Left renal pelvis (tissue), 4 donors: ENCODE data around the gene PDIA4. TPM values are rescaled to one million over a fixed set of nuclear protein-coding genes. Genes with fewer than 3 reads are reported as not detected.
"Not testable (repeated sequence)": the region's sequence is repeated elsewhere in the genome, so short reads cannot be mapped to it uniquely, and the experiment has no call there.

Experiments used
- DNase-seq, 4 donors: peaks; one replicate each; pipeline ENCODE4 v3.0.0-alpha.2; 2013; ENCODE audit warnings: low read depth in 4 of 4, low spot score in 3 of 4
- polyA plus RNA-seq, 4 donors: library from polyadenylated mRNA; unstranded; fragments of 120-200 nt; gene quantifications; one replicate each; pipeline ENCODE4 v1.2.1, GENCODE V29; 2013; ENCODE audit not compliant: insufficient read length in 4 of 4

The PDIA4 gene
- polyA plus RNA-seq, 4 donors = 136 to 199 (median 184) TPM

- no peak for DNase-seq
Measured at GRCh38 chr7:149036676-149037075, 8.4 kb upstream of the PDIA4 start.

GRCh38 chr7:149031353-149031910 is 3.1 kb upstream of the PDIA4 start:
- DNase-seq = no peak

- DNase-seq = not testable (repeated sequence)
Measured at GRCh38 chr7:149030439-149030838, 2.1 kb upstream of the PDIA4 start.

GRCh38 chr7:149027611-149028345 is 527 bp downstream of the PDIA4 start:
- no peak for DNase-seq

- DNase-seq = no peak
Measured at GRCh38 chr7:149027055-149027454, 1.2 kb downstream of the PDIA4 start.

GRCh38 chr7:149023662-149024061 is 4.6 kb downstream of the PDIA4 start:
- no peak for DNase-seq

GRCh38 chr7:149022756-149023360 is 5.4 kb downstream of the PDIA4 start:
- no peak for DNase-seq

GRCh38 chr7:149021725-149022062 is 6.6 kb downstream of the PDIA4 start:
- no peak for DNase-seq

- DNase-seq = no peak
Measured at GRCh38 chr7:149020483-149020882, 7.8 kb downstream of the PDIA4 start.

- no peak for DNase-seq
Measured at GRCh38 chr7:149016876-149017275, 11.4 kb downstream of the PDIA4 start.

- no peak for DNase-seq
Measured at GRCh38 chr7:149014309-149014708, 14.0 kb downstream of the PDIA4 start.

GRCh38 chr7:149013876-149014275 is 14.4 kb downstream of the PDIA4 start:
- DNase-seq = no peak

GRCh38 chr7:149012730-149013129 is 15.6 kb downstream of the PDIA4 start:
- not testable (repeated sequence) for DNase-seq

GRCh38 chr7:149011491-149011890 is 16.8 kb downstream of the PDIA4 start:
- no peak for DNase-seq

GRCh38 chr7:149010451-149010850 is 17.9 kb downstream of the PDIA4 start:
- DNase-seq = no peak

GRCh38 chr7:149009527-149009926 is 18.8 kb downstream of the PDIA4 start:
- DNase-seq = no peak

GRCh38 chr7:149007611-149008010 is 20.7 kb downstream of the PDIA4 start:
- DNase-seq = no peak

GRCh38 chr7:149007146-149007545 is 21.2 kb downstream of the PDIA4 start:
- no peak for DNase-seq

- DNase-seq = no peak
Measured at GRCh38 chr7:149006345-149006725, 22.0 kb downstream of the PDIA4 start.

GRCh38 chr7:149005427-149006344 is 22.6 kb downstream of the PDIA4 start:
- no peak for DNase-seq
